Ishikawa (cell line): Measurements from ENCODE around the gene EXOC4.

Source experiments
- EP300 ChIP-seq: IDR thresholded peaks from 2 replicates; pipeline ENCODE4 v1.6.1; 2012; ENCODE audit warnings: borderline replicate concordance
- MAX ChIP-seq: IDR thresholded peaks from 2 replicates; pipeline ENCODE4 v1.6.1; 2012
- NFIC ChIP-seq: IDR thresholded peaks from 2 replicates; pipeline ENCODE4 v1.6.1; 2012
- TAF1 ChIP-seq: IDR thresholded peaks from 2 replicates; pipeline ENCODE4 v1.6.1; 2012; ENCODE audit warnings: low read depth, mild to moderate bottlenecking
- TCF12 ChIP-seq: IDR thresholded peaks from 2 replicates; pipeline ENCODE4 v1.6.1; 2012; ENCODE audit warnings: low read depth
- TEAD4 ChIP-seq: IDR thresholded peaks from 2 replicates; pipeline ENCODE4 v1.6.1; 2012
- USF1 ChIP-seq: IDR thresholded peaks from 2 replicates; pipeline ENCODE4 v1.6.1; 2012
- YY1 ChIP-seq: IDR thresholded peaks from 2 replicates; pipeline ENCODE4 v1.6.1; 2012; ENCODE audit warnings: low read depth

DNA sequence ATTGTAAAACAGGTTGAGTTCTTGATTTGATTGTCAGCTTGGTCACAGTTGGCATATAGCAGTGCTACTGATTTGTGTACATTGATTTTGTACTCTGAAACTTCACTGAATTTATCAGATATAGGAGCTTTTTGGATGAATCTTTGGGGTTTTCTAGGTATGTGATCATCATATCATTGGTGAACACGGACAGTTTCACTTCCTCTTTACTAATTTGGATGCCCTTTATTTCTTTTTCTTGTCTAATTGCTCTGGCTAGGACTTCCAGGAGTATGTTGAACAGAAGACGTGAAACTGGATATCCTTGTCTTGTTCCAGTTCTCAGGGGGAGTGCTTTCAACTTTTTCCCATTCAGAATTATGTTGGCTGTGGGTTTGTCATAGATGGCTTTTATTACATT is 86.9 kb downstream of the EXOC4 start:
- TF ChIP-seq MAX (no peak), TAF1 (no peak), EP300 (no peak), TEAD4 (no peak), NFIC (no peak), USF1 (no peak), YY1 (no peak), TCF12 (no peak)
